HepG2 (cell line): ENCODE measurements around the gene ZNF513. TPM values are rescaled to one million over a fixed set of nuclear protein-coding genes. Genes with fewer than 3 reads are reported as not detected.

Source experiments
- ATF7-NPFF ChIP-seq: sonication (generic); formaldehyde crosslinking; IDR thresholded peaks from 2 replicates; pipeline ENCODE4 v1.8.1; 2023; ENCODE audit warnings: mild to moderate bottlenecking, low read depth, missing genetic modification reagents, moderate library complexity
- CHD2 ChIP-seq: IDR thresholded peaks from 2 replicates; pipeline ENCODE4 v1.6.1; 2011; ENCODE audit warnings: low read depth, low read length, improper control_type of control experiment
- CTCF ChIP-seq: sonication (generic); formaldehyde crosslinking; IDR thresholded peaks from 2 replicates; pipeline ENCODE4 v1.5.0; 2020; ENCODE audit warnings: mild to moderate bottlenecking, missing genetic modification reagents, moderate library complexity
- EP300 ChIP-seq, 3 experiments: sonication (generic) in 1 of 3; formaldehyde crosslinking in 1 of 3; IDR thresholded peaks; 2 replicates each; pipeline versions ENCODE4 v1.5.1 to v1.6.1; 2011 to 2020; ENCODE audit warnings: low read depth in 2 of 3, low read length in 2 of 3, borderline replicate concordance in 1 of 3, improper control_type of control experiment in 1 of 3, mild to moderate bottlenecking in 1 of 3, missing genetic modification reagents in 1 of 3, moderate library complexity in 1 of 3
- ESRRA ChIP-seq: sonication (generic); formaldehyde crosslinking; IDR thresholded peaks from 2 replicates; pipeline ENCODE4 v1.5.1; 2020; ENCODE audit warnings: mild to moderate bottlenecking, low read depth, missing genetic modification reagents
- HNRNPK ChIP-seq: fragments of 200-400 bp; formaldehyde crosslinking; IDR thresholded peaks from 2 replicates; pipeline ENCODE4 v1.6.1; 2018; ENCODE audit warnings: low read length, low read depth, moderate library complexity, mild to moderate bottlenecking; ENCODE audit not compliant: poor library complexity, severe bottlenecking
- KLF6 ChIP-seq: IDR thresholded peaks from 2 replicates; pipeline ENCODE4 v1.8.0; 2016; ENCODE audit warnings: missing biosample characterization, missing genetic modification reagents
- MTA1 ChIP-seq: sonication (generic); formaldehyde crosslinking; IDR thresholded peaks from 2 replicates; pipeline ENCODE4 v1.4.0; 2020; ENCODE audit warnings: missing genetic modification reagents, mild to moderate bottlenecking, borderline replicate concordance
- MXI1 ChIP-seq: IDR thresholded peaks from 3 replicates; pipeline ENCODE4 v1.6.1; 2012; ENCODE audit warnings: low read depth, low read length, inconsistent platforms, borderline replicate concordance
- NCOA1 ChIP-seq: sonication (generic); formaldehyde crosslinking; IDR thresholded peaks from 2 replicates; pipeline ENCODE4 v1.9.0; 2021; ENCODE audit warnings: missing genetic modification reagents
- TBX2 ChIP-seq: sonication (generic); formaldehyde crosslinking; IDR thresholded peaks from 2 replicates; pipeline ENCODE4 v1.5.0; 2020; ENCODE audit warnings: missing genetic modification reagents, mild to moderate bottlenecking, borderline replicate concordance
- TFDP2 ChIP-seq: sonication (generic); formaldehyde crosslinking; IDR thresholded peaks from 2 replicates; pipeline ENCODE4 v1.4.0; 2020; ENCODE audit warnings: missing genetic modification reagents
- ZFP36L1 ChIP-seq: sonication (generic); formaldehyde crosslinking; IDR thresholded peaks from 2 replicates; pipeline ENCODE4 v1.8.0; 2022; ENCODE audit warnings: mild to moderate bottlenecking, missing genetic modification reagents, moderate library complexity
- ZNF281 ChIP-seq: sonication (generic); formaldehyde crosslinking; IDR thresholded peaks from 2 replicates; pipeline ENCODE4 v1.4.0; 2020; ENCODE audit warnings: missing genetic modification reagents, borderline replicate concordance
- ZNF609 ChIP-seq: sonication (generic); formaldehyde crosslinking; IDR thresholded peaks from 2 replicates; pipeline ENCODE4 v1.4.0; 2020; ENCODE audit warnings: mild to moderate bottlenecking, missing genetic modification reagents, borderline replicate concordance
- ZNF713 ChIP-seq: sonication (generic); formaldehyde crosslinking; IDR thresholded peaks from 2 replicates; pipeline ENCODE4 v1.4.0; 2020; ENCODE audit warnings: mild to moderate bottlenecking, missing genetic modification reagents
- polyA plus RNA-seq, 8 experiments: library from polyadenylated mRNA; depleted of rRNA in 3 of 8; stranded (reverse) in 7 of 8; unstranded in 1 of 8; fragments of >200 nt; fragmentation: Illumina TruSeq in 4 of 8; extraction: Trizol in 4 of 8; gene quantifications; 2 replicates each; pipeline versions ENCODE4 v1.2.1 to v1.2.3, GENCODE V29; 2011 to 2016; ENCODE audit warnings: low read depth in 4 of 8, missing spikeins in 1 of 8, mixed read lengths in 1 of 8; ENCODE audit not compliant: insufficient read depth in 1 of 8
- total RNA-seq, 5 experiments: library from RNA; depleted of rRNA; stranded (reverse); fragments of >200 nt; fragmentation: Illumina TruSeq; extraction: Trizol; gene quantifications; 2 replicates each; pipeline ENCODE4 v1.2.3, GENCODE V29; 2016; ENCODE audit warnings: low read depth in 1 of 5

ZNF513 gene
- total and polyA plus RNA-seq, 2 of the 13 experiments (the other 11 are each of a cell fraction or from before 2014, with no cell fraction given), result 4.9 to 6.3 TPM

GRCh38 chr2:27379836-27380625 lies 503 bp downstream of the ZNF513 start (continued):
- 0 out of 2 replicates have a peak, but pooled peaks have one; percentile 3 for TF ChIP-seq ESRRA (CRISPR knock-in tag)
- peak; percentile 55; the same call in 1 of the 2 replicates for TF ChIP-seq TBX2 (CRISPR knock-in tag)
- peak; percentile 73; the same call in 1 of the 2 replicates for TF ChIP-seq ZFP36L1
- no peak for TF ChIP-seq NCOA1 (CRISPR knock-in tag)
- TF ChIP-seq TFDP2 (CRISPR knock-in tag), result 0 out of 2 replicates have a peak, but pooled peaks have one; percentile 25
- TF ChIP-seq ZNF281 (CRISPR knock-in tag), result peak; percentile 18; the same call in 1 of the 2 replicates
- TF ChIP-seq EP300 (IDR thresholded peaks at IDR 0.05; ENCODE audit: low read depth in 2 of 2, low read length in 2 of 2), result peak; percentile 6 to 11; a peak in 1 of 4 replicates
- 0 out of 2 replicates have a peak, but pooled peaks have one; percentile 42 for TF ChIP-seq EP300 (CRISPR knock-in tag; IDR thresholded peaks at IDR 0.05; ENCODE audit: borderline replicate concordance)
- no peak for TF ChIP-seq ZNF713 (CRISPR knock-in tag)
- TF ChIP-seq MTA1, result 0 out of 2 replicates have a peak, but pooled peaks have one; percentile 16
- TF ChIP-seq ATF7-NPFF, result 0 out of 2 replicates have a peak, but pooled peaks have one; percentile 42
- TF ChIP-seq KLF6 (CRISPR knock-in tag), result peak; percentile 35; the same call in 1 of the 2 replicates
- no peak; the same call in 2 of the 3 replicates for TF ChIP-seq MXI1
- 0 out of 2 replicates have a peak, but pooled peaks have one; percentile 8 for TF ChIP-seq CHD2
- TF ChIP-seq HNRNPK, result peak; percentile 86
- TF ChIP-seq ZNF609, result peak; percentile 42; the same call in 1 of the 2 replicates
- TF ChIP-seq CTCF (CRISPR knock-in tag), result no peak
